Measurements from ENCODE around the gene PAFAH1B2. TPM values are rescaled to one million over a fixed set of nuclear protein-coding genes. Genes with fewer than 3 reads are reported as not detected.

PAFAH1B2 gene
- total and polyA plus RNA-seq, 2 donors (not counting 3 experiments of a cell fraction or from before 2014, with no cell fraction given), result 34.2 to 128 TPM

- TF ChIP-seq JUN (IDR thresholded peaks at IDR 0.05; ENCODE audit: borderline replicate concordance, insufficient read depth, insufficient read length, low read depth) (no peak), MYC (IDR thresholded peaks at IDR 0.05; ENCODE audit: low read depth, low read length) (no peak), GATA2 (IDR thresholded peaks at IDR 0.05; ENCODE audit: insufficient read depth, insufficient read length, low read depth, low read length) (no peak), POLR2A (IDR thresholded peaks at IDR 0.05; ENCODE audit: low read depth, low read length) (no peak), CTCF (IDR thresholded peaks at IDR 0.05; ENCODE audit: extremely low read depth in 1 of 2, insufficient read depth in 1 of 2, low read depth in 1 of 2, low read length in 2 of 2) (no peak), MAX (IDR thresholded peaks at IDR 0.05; ENCODE audit: insufficient read depth, insufficient read length) (no peak), EZH2 (IDR thresholded peaks at IDR 0.05; ENCODE audit: borderline replicate concordance, low read depth, low read length, severe bottlenecking) (no peak), FOS (IDR thresholded peaks at IDR 0.05; ENCODE audit: borderline replicate concordance, insufficient read depth, low read length) (no peak), POLR2AphosphoS5 (IDR thresholded peaks at IDR 0.05; ENCODE audit: insufficient read depth, low read depth, low read length) (no peak)
- H3K4me1 ChIP-seq (ENCODE audit: control insufficient read depth, extremely low read depth, insufficient read depth, low read length), result peaks cover 6% of the 10 kb centered on the region
- FAIRE-seq, result no peak
- ChIA-PET POLR2A (no interaction called here), CTCF (interaction anchor here (1.6 kb wide), 1 partner anchor 13 kb away, joined by 5 read pairs; no protein-coding TSS in a partner anchor)
- no peak for DNase-seq (ENCODE audit: low read depth, low spot score)
- dilution Hi-C loops (cut with MboI; ENCODE audit: extremely low pct_ligation_motif_present, low sequenced_read_pairs) (no loop called here), intact Hi-C loops (cut with micrococcal nuclease) (no loop called here)
- H3K4me2 ChIP-seq (ENCODE audit: insufficient read depth, low read length), result no peak overlapping the region
- H3K9me1 ChIP-seq (replicated peaks; ENCODE audit: control insufficient read depth, extremely low read depth, insufficient read depth, low read length), result no peaks in the 10 kb centered on the region
- no peak overlapping the region for H3K9ac ChIP-seq (replicated peaks; ENCODE audit: extremely low read depth, insufficient read depth, low read length)
- BruUV-seq (replicated peaks), result no TSS peak
- H3K9me3 ChIP-seq (replicated peaks; ENCODE audit: control insufficient read depth, insufficient read depth, low read length), result no peaks in the 10 kb centered on the region
- H3K27ac ChIP-seq (ENCODE audit: insufficient read depth, low read depth, low read length), result no peak overlapping the region
- peaks cover 0 to 18% of the 10 kb centered on the region in 2 experiments for H3K36me3 ChIP-seq (ENCODE audit: control insufficient read depth in 2 of 2, extremely low read depth in 1 of 2, insufficient read depth in 2 of 2, low read length in 2 of 2)
- H3K79me2 ChIP-seq (ENCODE audit: control insufficient read depth, insufficient read depth, low read length), result no peaks in the 10 kb centered on the region
- no peaks in the 10 kb centered on the region for H4K20me1 ChIP-seq (replicated peaks; ENCODE audit: control insufficient read depth, extremely low read depth, insufficient read depth, low read length)
- no peak overlapping the region for H3K4me3 ChIP-seq (replicated peaks in 1 of 3; ENCODE audit: insufficient read depth in 1 of 3, low read depth in 1 of 3, low read length in 3 of 3)
- H3K27me3 ChIP-seq (ENCODE audit: control insufficient read depth in 2 of 2, insufficient read depth in 2 of 2, low read length in 2 of 2), result no peaks in the 10 kb centered on the region
- no peak overlapping the region for H2AFZ ChIP-seq (ENCODE audit: low read depth, low read length)
Observed at GRCh38 chr11:117194267-117194666, 50.2 kb downstream of the PAFAH1B2 start.

Data from endothelial cell of umbilical vein (primary cell).